ENCODE measurements around the gene CSMD2.
"Not testable (repeated sequence)": the region's sequence is repeated elsewhere in the genome, so short reads cannot be mapped to it uniquely, and the experiment has no call there.

The CSMD2 gene

GRCh38 chr1:33517596-33518250 is 647.3 kb downstream of the CSMD2 start:
- DNase-seq, result no peak

- DNase-seq, result no peak
Measured at GRCh38 chr1:33516891-33517567, 648.0 kb downstream of the CSMD2 start.

GRCh38 chr1:33516428-33516827 is 648.6 kb downstream of the CSMD2 start:
- DNase-seq, result no peak

- DNase-seq, result no peak
Measured at GRCh38 chr1:33515607-33516006, 649.4 kb downstream of the CSMD2 start.

GRCh38 chr1:33515112-33515511 is 649.9 kb downstream of the CSMD2 start:
- DNase-seq, result no peak

GRCh38 chr1:33512226-33513011 is 652.6 kb downstream of the CSMD2 start:
- no peak for DNase-seq

GRCh38 chr1:33509276-33509675 is 655.8 kb downstream of the CSMD2 start:
- DNase-seq, result not testable (repeated sequence)

GRCh38 chr1:33508151-33508550 is 656.9 kb downstream of the CSMD2 start:
- DNase-seq, result no peak

GRCh38 chr1:33507661-33508060 is 657.4 kb downstream of the CSMD2 start:
- DNase-seq, result no peak

GRCh38 chr1:33503506-33503905 is 661.5 kb downstream of the CSMD2 start:
- DNase-seq, result no peak

GRCh38 chr1:33502726-33503125 is 662.3 kb downstream of the CSMD2 start:
- no peak for DNase-seq

GRCh38 chr1:33501774-33502173 is 663.3 kb downstream of the CSMD2 start:
- DNase-seq, result no peak

- no peak for DNase-seq
Measured at GRCh38 chr1:33501309-33501708, 663.7 kb downstream of the CSMD2 start.

- DNase-seq, result no peak
Measured at GRCh38 chr1:33500547-33500946, 664.5 kb downstream of the CSMD2 start.

GRCh38 chr1:33497410-33497809 is 667.6 kb downstream of the CSMD2 start:
- DNase-seq, result no peak

GRCh38 chr1:33494929-33495328 is 670.1 kb downstream of the CSMD2 start:
- DNase-seq, result no peak

GRCh38 chr1:33488624-33489023 is 676.4 kb downstream of the CSMD2 start:
- no peak for DNase-seq

- no peak for DNase-seq
Measured at GRCh38 chr1:33482412-33482811, 682.6 kb downstream of the CSMD2 start.

- DNase-seq, result no peak
Measured at GRCh38 chr1:33477451-33477850, 687.6 kb downstream of the CSMD2 start.

GRCh38 chr1:33473900-33474299 is 691.1 kb downstream of the CSMD2 start:
- DNase-seq, result no peak

GRCh38 chr1:33472269-33472980 is 692.6 kb downstream of the CSMD2 start, which contains the start of gene ZSCAN20:
Gene ZSCAN20, plus strand, starts transcription at chr1:33472645. Its CDS starts 6,644 bp downstream, at chr1:33479289.
- DNase-seq, result peak; percentile 98 to 99 (median 98)

- no peak for DNase-seq
Measured at GRCh38 chr1:33471416-33471815, 693.6 kb downstream of the CSMD2 start.

GRCh38 chr1:33470495-33471012 is 694.5 kb downstream of the CSMD2 start:
- DNase-seq, result peak; percentile 79 to 94 (median 81)

All from NCI-H1417 (cell line).